ENCODE measurements around the gene SLC26A1.

The SLC26A1 gene

DNA sequence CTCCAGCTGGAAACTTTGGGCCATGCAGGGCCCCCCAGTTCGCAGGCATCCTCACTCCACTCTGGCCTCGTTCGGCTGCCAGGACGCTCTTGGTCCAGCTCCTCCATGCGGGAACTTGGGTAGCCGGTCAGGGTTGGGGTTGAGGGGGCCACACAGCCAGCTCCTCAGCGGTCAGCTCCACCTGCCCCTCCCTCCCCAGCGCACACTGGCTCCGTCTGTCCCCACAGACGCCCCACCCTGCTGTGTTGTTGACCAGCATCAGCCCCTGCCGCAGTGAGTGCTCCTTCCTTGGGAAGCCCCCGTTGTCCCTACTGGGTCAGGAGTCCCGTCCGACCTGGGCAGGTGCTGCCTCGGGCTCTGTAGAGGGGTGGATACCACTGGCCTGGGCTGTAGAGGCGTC is 24.0 kb upstream of the SLC26A1 start:
- Histone ChIP-seq H3K27me3 (ENCODE audit: low read length) (no peaks in the 10 kb centered on the region), H3K9ac (ENCODE audit: low read length) (no peak overlapping the region), H2AFZ (ENCODE audit: low read depth, low read length, severe bottlenecking) (no peak overlapping the region), H3F3A (ENCODE audit: insufficient read depth) (no peaks in the 10 kb centered on the region), H3K36me3 (ENCODE audit: low read length) (no peaks in the 10 kb centered on the region), H3K4me2 (ENCODE audit: low read depth, low read length, poor library complexity, severe bottlenecking) (no peak overlapping the region), H3K9me3 (ENCODE audit: insufficient read depth, low read length) (no peaks in the 10 kb centered on the region), H3K79me2 (ENCODE audit: insufficient read depth, low read length) (no peaks in the 10 kb centered on the region), H3K27ac (ENCODE audit: low read depth, low read length) (no peak overlapping the region), H4K20me1 (ENCODE audit: low read depth, low read length) (no peaks in the 10 kb centered on the region), H3K4me3 (ENCODE audit: insufficient read depth, low read length, poor library complexity, severe bottlenecking) (no peak overlapping the region), H3K9me2 (replicated peaks; ENCODE audit: insufficient read depth, low read length) (no peaks in the 10 kb centered on the region)
- TF ChIP-seq EZH2phosphoT487 (conservative IDR thresholded peaks at IDR 0.05; ENCODE audit: low read length): no peak
- TF ChIP-seq, protein P1, sequence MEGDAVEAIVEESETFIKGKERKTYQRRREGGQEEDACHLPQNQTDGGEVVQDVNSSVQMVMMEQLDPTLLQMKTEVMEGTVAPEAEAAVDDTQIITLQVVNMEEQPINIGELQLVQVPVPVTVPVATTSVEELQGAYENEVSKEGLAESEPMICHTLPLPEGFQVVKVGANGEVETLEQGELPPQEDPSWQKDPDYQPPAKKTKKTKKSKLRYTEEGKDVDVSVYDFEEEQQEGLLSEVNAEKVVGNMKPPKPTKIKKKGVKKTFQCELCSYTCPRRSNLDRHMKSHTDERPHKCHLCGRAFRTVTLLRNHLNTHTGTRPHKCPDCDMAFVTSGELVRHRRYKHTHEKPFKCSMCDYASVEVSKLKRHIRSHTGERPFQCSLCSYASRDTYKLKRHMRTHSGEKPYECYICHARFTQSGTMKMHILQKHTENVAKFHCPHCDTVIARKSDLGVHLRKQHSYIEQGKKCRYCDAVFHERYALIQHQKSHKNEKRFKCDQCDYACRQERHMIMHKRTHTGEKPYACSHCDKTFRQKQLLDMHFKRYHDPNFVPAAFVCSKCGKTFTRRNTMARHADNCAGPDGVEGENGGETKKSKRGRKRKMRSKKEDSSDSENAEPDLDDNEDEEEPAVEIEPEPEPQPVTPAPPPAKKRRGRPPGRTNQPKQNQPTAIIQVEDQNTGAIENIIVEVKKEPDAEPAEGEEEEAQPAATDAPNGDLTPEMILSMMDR (IDR thresholded peaks at IDR 0.05; ENCODE audit: insufficient read depth, low read length, poor library complexity, severe bottlenecking): no peak

DNA sequence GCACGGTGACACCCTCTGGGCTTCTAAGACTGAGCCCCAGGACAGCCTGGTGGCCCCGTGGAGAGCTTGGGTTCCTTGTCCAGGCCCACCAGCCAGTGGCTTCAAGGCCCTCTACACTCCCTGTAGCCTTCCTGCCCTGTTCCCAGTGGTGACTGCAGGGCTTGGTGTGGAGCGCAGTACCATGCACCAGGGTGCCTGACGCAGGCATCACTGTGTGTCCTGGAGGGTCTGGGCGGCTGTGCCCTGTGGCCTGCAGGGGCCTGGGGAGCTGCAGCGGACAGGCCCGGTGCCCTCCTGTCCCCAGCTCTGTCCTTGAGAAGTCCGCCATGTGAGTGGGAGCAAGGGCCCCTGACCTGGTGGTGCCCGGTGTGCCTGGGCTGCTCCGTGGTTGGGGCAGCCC is 22.5 kb upstream of the SLC26A1 start:
- no peak for TF ChIP-seq EZH2phosphoT487 (conservative IDR thresholded peaks at IDR 0.05; ENCODE audit: low read length)
- TF ChIP-seq, protein P1 (IDR thresholded peaks at IDR 0.05; ENCODE audit: insufficient read depth, low read length, poor library complexity, severe bottlenecking): no peak
- Histone ChIP-seq H3K79me2 (ENCODE audit: insufficient read depth, low read length) (no peaks in the 10 kb centered on the region), H3K27ac (ENCODE audit: low read depth, low read length) (no peak overlapping the region), H3K9me2 (replicated peaks; ENCODE audit: insufficient read depth, low read length) (no peaks in the 10 kb centered on the region), H3K4me2 (ENCODE audit: low read depth, low read length, poor library complexity, severe bottlenecking) (no peak overlapping the region), H3K9ac (ENCODE audit: low read length) (no peak overlapping the region), H3K36me3 (ENCODE audit: low read length) (no peaks in the 10 kb centered on the region), H4K20me1 (ENCODE audit: low read depth, low read length) (no peaks in the 10 kb centered on the region), H3K4me3 (ENCODE audit: insufficient read depth, low read length, poor library complexity, severe bottlenecking) (no peak overlapping the region), H2AFZ (ENCODE audit: low read depth, low read length, severe bottlenecking) (no peak overlapping the region), H3F3A (ENCODE audit: insufficient read depth) (peaks cover 4% of the 10 kb centered on the region), H3K9me3 (ENCODE audit: insufficient read depth, low read length) (no peaks in the 10 kb centered on the region), H3K27me3 (ENCODE audit: low read length) (no peaks in the 10 kb centered on the region)

DNA sequence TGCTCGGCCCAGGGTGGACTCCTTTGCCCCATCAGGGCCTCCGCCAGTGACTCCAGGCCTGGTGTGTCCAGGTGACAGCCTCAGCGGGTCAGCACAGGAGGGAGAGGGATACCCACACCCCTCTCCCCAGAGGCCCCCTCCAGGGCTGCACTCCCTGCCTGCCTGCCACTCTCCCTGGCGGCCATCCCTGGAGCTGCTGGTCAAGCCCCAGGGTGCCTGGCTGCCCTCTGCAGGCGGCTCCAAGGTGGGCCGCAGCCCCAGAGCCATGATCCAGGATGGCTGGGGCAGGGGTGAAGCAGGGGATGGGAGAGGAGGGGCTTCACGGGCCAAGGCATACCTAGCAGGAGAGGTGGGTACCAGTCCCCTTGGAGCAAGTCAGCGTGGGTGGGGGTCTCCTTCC is 22.0 kb upstream of the SLC26A1 start:
- H3K4me2 ChIP-seq (ENCODE audit: low read depth, low read length, poor library complexity, severe bottlenecking): no peak overlapping the region
- H4K20me1 ChIP-seq (ENCODE audit: low read depth, low read length): no peaks in the 10 kb centered on the region
- no peaks in the 10 kb centered on the region for H3K79me2 ChIP-seq (ENCODE audit: insufficient read depth, low read length)
- H3K27ac ChIP-seq (ENCODE audit: low read depth, low read length): no peak overlapping the region
- H3K27me3 ChIP-seq (ENCODE audit: low read length): no peaks in the 10 kb centered on the region
- TF ChIP-seq, protein P1 (IDR thresholded peaks at IDR 0.05; ENCODE audit: insufficient read depth, low read length, poor library complexity, severe bottlenecking): no peak
- TF ChIP-seq EZH2phosphoT487 (conservative IDR thresholded peaks at IDR 0.05; ENCODE audit: low read length): no peak
- H3K9me3 ChIP-seq (ENCODE audit: insufficient read depth, low read length): no peaks in the 10 kb centered on the region
- H2AFZ ChIP-seq (ENCODE audit: low read depth, low read length, severe bottlenecking): no peak overlapping the region
- H3K36me3 ChIP-seq (ENCODE audit: low read length): no peaks in the 10 kb centered on the region
- H3K4me3 ChIP-seq (ENCODE audit: insufficient read depth, low read length, poor library complexity, severe bottlenecking): no peak overlapping the region
- no peaks in the 10 kb centered on the region for H3K9me2 ChIP-seq (replicated peaks; ENCODE audit: insufficient read depth, low read length)
- H3K9ac ChIP-seq (ENCODE audit: low read length): no peak overlapping the region
- H3F3A ChIP-seq (ENCODE audit: insufficient read depth): peaks cover 10% of the 10 kb centered on the region

All from SU-DHL-6 (cell line).